ENCODE data around the gene OAF.
A peak's percentile ranks its signal among the peaks of the same experiment; 100 is the strongest.

Gene OAF

GRCh38 chr11:120224361-120224760 lies 13.5 kb downstream of the OAF start:
- DNase-seq: no peak

GRCh38 chr11:120224972-120225909 lies 14.4 kb downstream of the OAF start:
- DNase-seq: no peak

- no peak for DNase-seq
Observed at GRCh38 chr11:120226242-120226641, 15.4 kb downstream of the OAF start.

GRCh38 chr11:120226714-120227113 lies 15.9 kb downstream of the OAF start:
- DNase-seq: no peak

- DNase-seq: no peak
Observed at GRCh38 chr11:120227228-120227852, 16.5 kb downstream of the OAF start.

GRCh38 chr11:120228794-120229384 lies 18.1 kb downstream of the OAF start:
- peak in 1 of 2 experiments; percentile 54 for DNase-seq

- peak in 1 of 2 experiments; percentile 70 for DNase-seq
Observed at GRCh38 chr11:120229451-120230424, 18.9 kb downstream of the OAF start.

GRCh38 chr11:120230433-120231071 lies 19.7 kb downstream of the OAF start:
- DNase-seq: no peak

GRCh38 chr11:120231963-120232362 lies 21.1 kb downstream of the OAF start:
- DNase-seq: no peak

- DNase-seq: peak in 1 of 2 experiments; percentile 58
Observed at GRCh38 chr11:120233207-120233803, 22.5 kb downstream of the OAF start.

- peak; percentile 96 to 100 for DNase-seq
Observed at GRCh38 chr11:120235024-120235628, 24.3 kb downstream of the OAF start.

- peak; percentile 98 to 99 for DNase-seq
Observed at GRCh38 chr11:120236169-120237107, 25.6 kb downstream of the OAF start.

- peak in 1 of 2 experiments; percentile 71 for DNase-seq
Observed at GRCh38 chr11:120238968-120239620, 28.3 kb downstream of the OAF start.

- peak; percentile 98 to 100 for DNase-seq
Observed at GRCh38 chr11:120239713-120240640, 29.1 kb downstream of the OAF start, which contains the start of gene POU2F3. TSS of gene POU2F3 (plus strand) at chr11:120240140. CDS start at chr11:120240344, 204 bp downstream.

GRCh38 chr11:120240866-120241265 lies 30.0 kb downstream of the OAF start:
- DNase-seq: peak; percentile 72 to 75

- DNase-seq: peak in 1 of 2 experiments; percentile 68
Observed at GRCh38 chr11:120241277-120241676, 30.4 kb downstream of the OAF start.

- DNase-seq: peak in 1 of 2 experiments; percentile 72
Observed at GRCh38 chr11:120243221-120243620, 32.4 kb downstream of the OAF start.
